Neural progenitor cell (in vitro differentiated cells): ENCODE data around the gene TSHZ3.
A peak's percentile ranks its signal among the peaks of the same experiment; 100 is the strongest.

Experiments
- EZH2 ChIP-seq: fragments of 200-600 bp; sonication (generic); IDR thresholded peaks from 2 replicates; pipeline ENCODE4 v1.6.1; 2017; ENCODE audit warnings: antibody characterized with exemption, mild to moderate bottlenecking, moderate library complexity
- EZH2phosphoT487 ChIP-seq: fragments of 200-600 bp; sonication (generic); IDR thresholded peaks from 2 replicates; pipeline ENCODE4 v1.6.1; 2017; ENCODE audit warnings: antibody characterized with exemption
- TF ChIP-seq, protein P1 (sequence below): fragments of 200-600 bp; sonication (generic); IDR thresholded peaks from 2 replicates; pipeline ENCODE4 v1.5.1; 2017; ENCODE audit warnings: antibody characterized with exemption, mild to moderate bottlenecking

DNA sequence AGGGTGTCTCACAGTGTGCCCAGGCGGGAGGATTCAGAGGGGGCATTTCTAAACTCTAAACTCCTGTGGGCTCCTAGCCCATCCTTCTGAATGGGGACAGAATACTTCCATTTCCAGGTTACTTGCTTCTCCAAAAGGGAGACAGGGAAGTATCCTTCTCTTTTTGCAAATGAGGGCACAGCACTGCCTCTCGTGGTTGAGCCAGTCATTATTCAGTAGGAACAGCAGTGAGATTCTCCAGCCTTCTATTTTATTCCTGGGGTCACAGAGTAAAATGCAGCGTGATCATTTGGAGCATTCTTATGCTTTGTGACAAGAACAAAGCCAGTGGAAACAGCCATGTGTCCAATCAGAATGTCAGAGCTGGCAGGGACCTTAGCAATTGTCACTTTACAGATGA is 15.7 kb upstream of the TSHZ3 start:
- TF ChIP-seq, protein P1, sequence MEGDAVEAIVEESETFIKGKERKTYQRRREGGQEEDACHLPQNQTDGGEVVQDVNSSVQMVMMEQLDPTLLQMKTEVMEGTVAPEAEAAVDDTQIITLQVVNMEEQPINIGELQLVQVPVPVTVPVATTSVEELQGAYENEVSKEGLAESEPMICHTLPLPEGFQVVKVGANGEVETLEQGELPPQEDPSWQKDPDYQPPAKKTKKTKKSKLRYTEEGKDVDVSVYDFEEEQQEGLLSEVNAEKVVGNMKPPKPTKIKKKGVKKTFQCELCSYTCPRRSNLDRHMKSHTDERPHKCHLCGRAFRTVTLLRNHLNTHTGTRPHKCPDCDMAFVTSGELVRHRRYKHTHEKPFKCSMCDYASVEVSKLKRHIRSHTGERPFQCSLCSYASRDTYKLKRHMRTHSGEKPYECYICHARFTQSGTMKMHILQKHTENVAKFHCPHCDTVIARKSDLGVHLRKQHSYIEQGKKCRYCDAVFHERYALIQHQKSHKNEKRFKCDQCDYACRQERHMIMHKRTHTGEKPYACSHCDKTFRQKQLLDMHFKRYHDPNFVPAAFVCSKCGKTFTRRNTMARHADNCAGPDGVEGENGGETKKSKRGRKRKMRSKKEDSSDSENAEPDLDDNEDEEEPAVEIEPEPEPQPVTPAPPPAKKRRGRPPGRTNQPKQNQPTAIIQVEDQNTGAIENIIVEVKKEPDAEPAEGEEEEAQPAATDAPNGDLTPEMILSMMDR = peak; percentile 32
- no peak for TF ChIP-seq EZH2
- TF ChIP-seq EZH2phosphoT487 = no peak
